Measurements from ENCODE around the gene ATP2A2. TPM values are rescaled to one million over a fixed set of nuclear protein-coding genes. Genes with fewer than 3 reads are reported as not detected.

ATP2A2 gene
- total and polyA plus RNA-seq, 8 donors: 118 to 258 (median 143) TPM

- Histone ChIP-seq H3K27ac (peak overlapping the region; percentile 55 to 67), H3K4me1 (peaks cover 6 to 19% of the 10 kb centered on the region in 2 donors), H3K9me3 (no peaks in the 10 kb centered on the region), H3K4me3 (no peak overlapping the region), H3K27me3 (no peaks in the 10 kb centered on the region), H3K36me3 (no peaks in the 10 kb centered on the region)
- ATAC-seq (no peak), DNase-seq (no peak)
- intact Hi-C loops (cut with DNase I): no loop called here
- TF ChIP-seq CTCF (IDR thresholded peaks at IDR 0.05): no peak
These were observed 34.3 kb upstream of the ATP2A2 start for GRCh38 chr12:110246636-110247339.

GRCh38 chr12:110247340-110248095 is 33.5 kb upstream of the ATP2A2 start:
- Histone ChIP-seq H3K27ac (peak overlapping the region; percentile 55 to 67), H3K36me3 (no peaks in the 10 kb centered on the region), H3K27me3 (no peaks in the 10 kb centered on the region), H3K4me3 (no peak overlapping the region), H3K9me3 (no peaks in the 10 kb centered on the region), H3K4me1 (peaks cover 6 to 19% of the 10 kb centered on the region in 2 donors)
- intact Hi-C loops (cut with DNase I): no loop called here
- ATAC-seq (peak; percentile 88), DNase-seq (peak in 1 of 4 donors; percentile 58)
- no peak for TF ChIP-seq CTCF (IDR thresholded peaks at IDR 0.05)

- ATAC-seq (peak; percentile 7), DNase-seq (no peak)
- Histone ChIP-seq H3K27me3 (no peaks in the 10 kb centered on the region), H3K4me1 (peaks cover 7 to 19% of the 10 kb centered on the region in 2 donors), H3K4me3 (no peak overlapping the region), H3K9me3 (no peaks in the 10 kb centered on the region), H3K27ac (peak overlapping the region in 1 of 2 donors; percentile 55), H3K36me3 (no peaks in the 10 kb centered on the region)
- TF ChIP-seq CTCF (IDR thresholded peaks at IDR 0.05): no peak
- intact Hi-C loops (cut with DNase I): no loop called here
These were observed 33.0 kb upstream of the ATP2A2 start for GRCh38 chr12:110248096-110248447.

- Histone ChIP-seq H3K27me3 (no peaks in the 10 kb centered on the region), H3K27ac (peak overlapping the region in 1 of 2 donors; percentile 35), H3K4me3 (no peak overlapping the region), H3K9me3 (no peaks in the 10 kb centered on the region), H3K4me1 (peaks cover 9 to 28% of the 10 kb centered on the region in 2 donors), H3K36me3 (no peaks in the 10 kb centered on the region)
- DNase-seq: no peak
- no peak for TF ChIP-seq CTCF (IDR thresholded peaks at IDR 0.05)
- no peak for ATAC-seq
- intact Hi-C loops (cut with DNase I): no loop called here
These were observed 31.9 kb upstream of the ATP2A2 start for GRCh38 chr12:110249105-110249504.

GRCh38 chr12:110249716-110250225 is 31.3 kb upstream of the ATP2A2 start:
- TF ChIP-seq CTCF (IDR thresholded peaks at IDR 0.05): no peak
- Histone ChIP-seq H3K4me3 (no peak overlapping the region), H3K36me3 (no peaks in the 10 kb centered on the region), H3K27me3 (no peaks in the 10 kb centered on the region), H3K9me3 (no peaks in the 10 kb centered on the region), H3K4me1 (peaks cover 9 to 35% of the 10 kb centered on the region in 2 donors), H3K27ac (peak overlapping the region in 1 of 2 donors; percentile 39)
- no peak for DNase-seq
- ATAC-seq: peak; percentile 51
- intact Hi-C loops (cut with DNase I): no loop called here
